Bronchial epithelial cell (primary cell): ENCODE data around the gene AFAP1L2. TPM values are rescaled to one million over a fixed set of nuclear protein-coding genes. Genes with fewer than 3 reads are reported as not detected.

Experiments
- DNase-seq: peaks from one replicate; pipeline ENCODE4 v3.0.0-alpha.2; 2010; ENCODE audit warnings: low read depth
- FAIRE-seq: peaks from 2 replicates; lab custom pipeline; 2011; peaks lifted over from hg19 to GRCh38; lab: Jason Lieb, UNC
- H3K27me3 ChIP-seq: 2 replicates; pipeline ENCODE4 v1.5.1; 2011; ENCODE audit warnings: low read length; ENCODE audit not compliant: control insufficient read depth, insufficient read depth
- H3K36me3 ChIP-seq: 2 replicates; pipeline ENCODE4 v1.5.1; 2011; ENCODE audit warnings: low read length; ENCODE audit not compliant: control insufficient read depth, insufficient read depth
- H3K4me3 ChIP-seq: 2 replicates; pipeline ENCODE4 v1.5.1; 2011; ENCODE audit warnings: mild to moderate bottlenecking, low read depth, low read length, control low read depth
- CTCF ChIP-seq: IDR thresholded peaks from 2 replicates; pipeline ENCODE4 v1.5.1; 2011; ENCODE audit warnings: mild to moderate bottlenecking, moderate library complexity, low read length, control low read depth, inconsistent platforms; ENCODE audit not compliant: insufficient read depth, severe bottlenecking
- total RNA-seq: library from RNA; depleted of rRNA; stranded (reverse); fragments of >200 nt; gene quantifications from 2 replicates; pipeline ENCODE4 v1.2.1, GENCODE V29; 2014

The AFAP1L2 gene
- total RNA-seq, 1 donor from 2014 or later: 6.8 TPM

DNA sequence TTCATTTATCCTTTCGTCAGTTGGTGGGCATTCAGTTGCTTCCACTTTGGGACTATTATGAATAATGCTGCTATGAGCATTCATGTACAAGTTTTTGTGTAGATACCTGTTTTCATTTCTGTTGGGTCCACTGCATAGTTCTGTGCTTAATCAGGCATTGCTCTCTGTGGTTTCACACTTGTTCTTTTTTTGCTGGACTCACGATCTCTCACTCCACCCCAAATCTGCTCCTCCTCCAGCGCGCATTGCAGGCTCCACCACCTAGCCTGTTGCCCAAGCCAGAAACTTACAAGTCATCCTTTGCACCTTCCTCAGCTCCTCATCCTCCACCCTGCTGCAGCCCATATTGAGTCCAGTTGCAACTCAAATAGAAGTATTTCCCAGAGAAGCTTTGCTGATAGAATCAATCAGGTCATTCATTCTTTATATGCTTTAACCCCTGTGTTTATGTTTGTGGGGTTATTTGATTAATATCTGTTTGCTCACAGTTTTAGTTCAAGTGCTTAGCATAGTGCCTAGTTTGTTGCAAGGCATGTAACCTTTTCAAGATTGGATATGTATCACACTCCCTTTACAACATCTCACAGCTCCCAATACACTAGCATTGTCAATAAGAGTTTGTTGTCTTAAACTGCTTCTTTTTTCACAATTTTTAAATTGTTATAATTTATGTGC is 16.6 kb upstream of the AFAP1L2 start:
- no peak for FAIRE-seq
- peak; percentile 65 for DNase-seq
- Histone ChIP-seq H3K4me3 (no peak overlapping the region), H3K27me3 (no peaks in the 10 kb centered on the region), H3K36me3 (no peaks in the 10 kb centered on the region)
- TF ChIP-seq CTCF: no peak

DNA sequence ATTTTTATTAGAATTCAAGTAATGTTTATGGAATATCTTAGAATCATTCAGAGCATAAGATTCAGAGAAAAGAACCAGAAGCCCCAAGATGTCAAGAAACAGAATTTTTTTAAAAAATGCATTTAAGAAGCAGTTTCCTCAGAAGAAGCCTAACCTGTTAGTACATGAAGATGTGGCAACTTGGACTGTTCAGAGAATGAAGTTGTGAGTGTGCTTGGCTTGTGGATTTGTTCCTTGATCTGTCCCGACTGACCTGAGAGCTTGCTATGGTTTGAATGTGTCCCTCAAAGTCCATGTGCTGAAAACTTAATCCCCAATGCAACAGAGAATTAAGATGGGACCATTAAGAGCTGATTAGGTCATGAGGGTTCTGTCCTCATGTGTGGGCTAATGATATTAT is 13.8 kb upstream of the AFAP1L2 start:
- H3K27me3 ChIP-seq: no peaks in the 10 kb centered on the region
- H3K36me3 ChIP-seq: no peaks in the 10 kb centered on the region
- DNase-seq (peak; percentile 26), FAIRE-seq (peak; percentile 36)
- no peak for TF ChIP-seq CTCF
- H3K4me3 ChIP-seq: no peak overlapping the region

DNA sequence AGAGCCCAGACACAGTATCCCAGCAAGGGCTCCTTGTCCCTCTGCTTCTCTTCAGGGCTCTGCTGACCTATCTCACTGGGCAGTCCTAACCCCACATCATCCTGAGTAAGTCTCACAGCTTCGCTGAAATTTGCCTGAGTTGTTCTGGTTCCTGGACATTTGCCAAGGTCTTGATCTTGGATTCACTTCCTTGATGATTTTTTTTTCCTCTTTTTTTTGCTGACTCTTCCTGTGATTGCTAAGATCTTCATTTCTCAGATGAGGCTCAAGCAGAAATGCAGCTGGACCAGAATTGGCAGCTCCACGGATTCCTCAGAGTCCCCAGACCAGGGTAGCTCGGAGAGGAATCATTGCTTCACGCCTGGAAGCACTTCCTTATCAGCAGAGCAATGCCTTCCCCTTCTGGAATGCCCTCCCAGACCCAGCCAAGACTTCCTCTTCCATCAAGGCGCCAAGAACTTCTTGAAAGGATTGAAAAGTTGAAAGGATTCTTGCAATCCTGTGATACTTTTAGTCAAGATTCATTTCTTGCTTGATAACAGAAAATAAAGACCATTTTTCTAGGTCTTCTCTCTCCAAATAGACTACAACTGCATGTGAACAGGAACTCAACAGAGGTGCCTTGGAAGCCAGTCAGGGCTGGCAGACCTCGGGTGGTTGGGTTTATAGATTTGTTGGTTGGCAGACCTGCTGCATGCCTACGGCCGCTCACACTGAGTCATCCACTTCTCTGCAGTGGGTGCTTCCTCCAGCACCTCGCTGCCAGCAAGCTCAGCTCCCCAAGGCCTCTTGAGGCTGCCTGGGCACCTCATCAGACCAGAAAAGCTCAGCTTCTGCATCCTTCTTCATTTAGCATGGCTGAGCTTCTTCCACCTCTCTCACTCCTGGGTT is 8.8 kb upstream of the AFAP1L2 start:
- peak; percentile 87 for DNase-seq
- no peak overlapping the region for H3K4me3 ChIP-seq
- TF ChIP-seq CTCF: no peak
- FAIRE-seq: peak; percentile 73
- no peaks in the 10 kb centered on the region for H3K36me3 ChIP-seq
- H3K27me3 ChIP-seq: no peaks in the 10 kb centered on the region

DNA sequence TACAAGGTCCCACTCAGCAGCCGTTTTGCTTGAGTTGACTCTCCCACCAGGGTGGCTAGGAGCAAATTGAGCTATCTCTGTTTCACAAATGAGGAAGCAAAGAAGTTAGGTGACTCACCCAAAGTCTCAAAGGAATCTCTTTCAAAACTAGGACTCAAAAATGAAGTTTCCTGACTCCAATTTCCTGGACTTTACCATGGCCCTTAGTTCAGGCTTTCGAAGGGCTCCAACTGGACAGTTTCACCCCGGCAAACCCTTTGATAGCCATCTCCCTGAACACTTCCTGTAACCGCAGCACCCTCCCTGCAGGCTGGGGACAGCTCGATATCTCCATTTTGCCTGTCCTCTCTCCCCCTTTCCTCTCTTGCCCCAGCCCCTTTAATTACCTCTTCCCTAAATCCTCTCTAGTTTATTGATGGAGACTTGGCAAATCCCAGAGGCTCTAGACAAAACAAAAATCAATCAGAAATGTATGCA is 4.7 kb upstream of the AFAP1L2 start:
- Histone ChIP-seq H3K4me3 (no peak overlapping the region), H3K27me3 (no peaks in the 10 kb centered on the region), H3K36me3 (no peaks in the 10 kb centered on the region)
- DNase-seq (peak; percentile 48), FAIRE-seq (peak; percentile 64)
- no peak for TF ChIP-seq CTCF

- no peaks in the 10 kb centered on the region for H3K27me3 ChIP-seq
- FAIRE-seq: no peak
- TF ChIP-seq CTCF: no peak
- no peaks in the 10 kb centered on the region for H3K36me3 ChIP-seq
- H3K4me3 ChIP-seq: no peak overlapping the region
- no peak for DNase-seq
Observed at GRCh38 chr10:114408112-114408967, 4.0 kb upstream of the AFAP1L2 start.
